GM21786 (cell line): Measurements from ENCODE around the gene TRIM36.

Source experiments
- ATAC-seq: cut with Tn5 transposase; IDR thresholded peaks from one replicate; pipeline ENCODE4 v1.9.1; 2021; ENCODE audit not compliant: unreplicated experiment

Gene TRIM36

DNA sequence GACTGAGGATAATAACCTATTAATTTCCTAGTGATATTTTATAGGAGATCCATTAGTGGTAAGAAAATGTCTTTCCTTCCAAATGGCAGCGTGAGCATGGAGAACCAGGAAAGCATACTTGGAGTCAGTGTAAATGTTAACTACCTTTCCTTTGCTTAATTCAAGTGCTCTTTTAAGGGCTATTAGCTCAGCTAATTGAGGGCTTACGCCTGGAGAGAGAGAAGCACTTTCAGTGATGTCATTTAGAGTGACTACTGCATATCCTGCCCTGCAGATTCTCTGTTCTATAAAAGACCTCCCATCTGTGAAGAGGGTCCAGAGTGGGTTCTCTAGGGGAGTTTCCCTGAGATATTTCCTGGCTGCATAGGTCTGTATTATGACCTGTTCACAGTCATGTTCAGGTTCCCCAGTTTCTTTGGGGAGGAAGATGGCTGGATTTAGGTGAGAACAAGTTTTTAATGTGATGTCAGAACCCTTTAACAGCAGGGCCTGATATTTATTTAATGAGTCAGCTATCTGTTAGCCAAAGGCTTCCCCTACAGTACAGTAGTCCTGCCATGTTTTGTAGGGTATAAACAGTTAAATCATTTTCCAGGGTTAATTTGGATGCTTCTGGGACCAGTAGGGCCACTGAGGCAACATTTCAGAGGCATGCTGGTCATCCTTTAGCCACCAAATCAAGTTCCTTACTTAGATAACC lies 89.6 kb downstream of the TRIM36 start:
- ATAC-seq = no peak
